Epithelial cell of proximal tubule (primary cell): ENCODE results near the gene TOX4. TPM values are rescaled to one million over a fixed set of nuclear protein-coding genes. Genes with fewer than 3 reads are reported as not detected.

Experiments used
- DNase-seq: peaks from one replicate; pipeline ENCODE4 v3.0.0-alpha.2; 2011; ENCODE audit warnings: low read depth
- H3K4me3 ChIP-seq: 2 replicates; pipeline ENCODE4 v1.5.1; 2011; ENCODE audit warnings: low read depth, mild to moderate bottlenecking, low read length
- total RNA-seq: library from RNA; depleted of rRNA; stranded (reverse); fragments of >200 nt; gene quantifications from 2 replicates; pipeline ENCODE4 v1.2.3, GENCODE V29; 2015
- TF ChIP-seq, protein P1 (sequence below): conservative IDR thresholded peaks from 2 replicates; pipeline ENCODE4 v1.5.1; 2012; ENCODE audit warnings: low read depth, mild to moderate bottlenecking, low read length

TOX4 gene
- total RNA-seq, 1 donor from 2014 or later, result 28.8 TPM

GRCh38 chr14:21534576-21534975 is 57.6 kb downstream of the TOX4 start:
- DNase-seq, result no peak
- TF ChIP-seq, protein P1, sequence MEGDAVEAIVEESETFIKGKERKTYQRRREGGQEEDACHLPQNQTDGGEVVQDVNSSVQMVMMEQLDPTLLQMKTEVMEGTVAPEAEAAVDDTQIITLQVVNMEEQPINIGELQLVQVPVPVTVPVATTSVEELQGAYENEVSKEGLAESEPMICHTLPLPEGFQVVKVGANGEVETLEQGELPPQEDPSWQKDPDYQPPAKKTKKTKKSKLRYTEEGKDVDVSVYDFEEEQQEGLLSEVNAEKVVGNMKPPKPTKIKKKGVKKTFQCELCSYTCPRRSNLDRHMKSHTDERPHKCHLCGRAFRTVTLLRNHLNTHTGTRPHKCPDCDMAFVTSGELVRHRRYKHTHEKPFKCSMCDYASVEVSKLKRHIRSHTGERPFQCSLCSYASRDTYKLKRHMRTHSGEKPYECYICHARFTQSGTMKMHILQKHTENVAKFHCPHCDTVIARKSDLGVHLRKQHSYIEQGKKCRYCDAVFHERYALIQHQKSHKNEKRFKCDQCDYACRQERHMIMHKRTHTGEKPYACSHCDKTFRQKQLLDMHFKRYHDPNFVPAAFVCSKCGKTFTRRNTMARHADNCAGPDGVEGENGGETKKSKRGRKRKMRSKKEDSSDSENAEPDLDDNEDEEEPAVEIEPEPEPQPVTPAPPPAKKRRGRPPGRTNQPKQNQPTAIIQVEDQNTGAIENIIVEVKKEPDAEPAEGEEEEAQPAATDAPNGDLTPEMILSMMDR, result no peak
- H3K4me3 ChIP-seq, result no peak overlapping the region

DNA sequence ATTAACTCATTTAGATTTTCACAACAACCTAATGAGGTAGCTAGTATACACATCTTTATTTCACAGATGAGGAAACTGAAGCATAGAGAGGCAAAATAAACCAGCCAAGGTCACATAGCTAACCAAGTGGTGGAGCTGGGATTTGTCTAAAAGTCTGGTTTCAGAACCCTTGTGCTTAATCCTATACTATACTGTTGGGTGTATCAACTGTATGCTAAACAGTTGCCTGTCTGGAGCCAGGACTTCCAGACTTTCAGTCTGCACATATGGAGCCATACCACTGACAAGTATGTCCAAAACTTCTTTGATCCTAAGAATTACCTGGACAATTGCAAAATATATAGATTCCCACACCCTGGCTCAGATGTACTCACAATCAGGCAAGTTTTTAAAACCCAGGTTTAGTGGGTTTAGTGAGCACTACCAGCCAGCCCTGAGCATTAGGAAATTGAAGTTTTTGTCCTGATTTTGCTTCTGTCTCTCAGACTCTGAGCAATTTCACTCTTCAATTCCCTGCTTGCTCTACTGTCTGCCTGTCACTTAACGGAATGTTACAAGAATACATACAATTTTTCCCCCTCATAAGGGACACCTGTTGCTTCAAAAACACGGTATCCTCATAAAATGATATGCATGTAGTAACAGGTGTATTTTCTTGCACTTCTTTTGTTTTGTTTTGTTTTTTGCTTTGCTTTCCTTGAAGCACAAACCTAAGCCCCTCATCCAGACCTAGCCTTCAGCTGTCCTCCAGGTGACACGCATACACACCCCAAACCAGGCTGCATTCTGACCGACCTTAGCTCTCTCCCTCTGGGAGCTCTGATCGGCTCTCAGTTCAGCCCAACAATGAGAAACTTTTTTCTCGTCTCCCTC is 58.8 kb downstream of the TOX4 start:
- no peak overlapping the region for H3K4me3 ChIP-seq
- TF ChIP-seq, protein P1, result no peak
- DNase-seq, result no peak

GRCh38 chr14:21536418-21537089 is 59.6 kb downstream of the TOX4 start:
- peak overlapping the region; percentile 30 for H3K4me3 ChIP-seq
- TF ChIP-seq, protein P1, result no peak
- no peak for DNase-seq

DNA sequence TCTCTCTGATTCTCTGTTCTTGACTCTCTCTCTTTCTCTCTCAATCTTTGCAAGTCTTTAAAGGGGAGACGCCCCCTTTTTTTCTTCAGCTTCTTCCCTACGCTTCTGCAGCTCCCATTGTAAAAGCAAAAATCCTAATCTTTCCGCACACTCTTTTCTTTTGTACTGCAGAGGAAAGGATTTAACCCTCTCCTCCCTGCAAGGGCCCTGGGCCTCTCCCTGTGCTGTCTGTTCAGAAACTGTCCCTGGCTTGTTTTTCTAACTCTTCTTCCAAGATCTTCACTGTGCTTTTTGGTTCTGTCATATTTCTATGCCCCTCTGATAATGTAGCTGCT is 60.1 kb downstream of the TOX4 start:
- DNase-seq, result no peak
- TF ChIP-seq, protein P1, result no peak
- no peak overlapping the region for H3K4me3 ChIP-seq

DNA sequence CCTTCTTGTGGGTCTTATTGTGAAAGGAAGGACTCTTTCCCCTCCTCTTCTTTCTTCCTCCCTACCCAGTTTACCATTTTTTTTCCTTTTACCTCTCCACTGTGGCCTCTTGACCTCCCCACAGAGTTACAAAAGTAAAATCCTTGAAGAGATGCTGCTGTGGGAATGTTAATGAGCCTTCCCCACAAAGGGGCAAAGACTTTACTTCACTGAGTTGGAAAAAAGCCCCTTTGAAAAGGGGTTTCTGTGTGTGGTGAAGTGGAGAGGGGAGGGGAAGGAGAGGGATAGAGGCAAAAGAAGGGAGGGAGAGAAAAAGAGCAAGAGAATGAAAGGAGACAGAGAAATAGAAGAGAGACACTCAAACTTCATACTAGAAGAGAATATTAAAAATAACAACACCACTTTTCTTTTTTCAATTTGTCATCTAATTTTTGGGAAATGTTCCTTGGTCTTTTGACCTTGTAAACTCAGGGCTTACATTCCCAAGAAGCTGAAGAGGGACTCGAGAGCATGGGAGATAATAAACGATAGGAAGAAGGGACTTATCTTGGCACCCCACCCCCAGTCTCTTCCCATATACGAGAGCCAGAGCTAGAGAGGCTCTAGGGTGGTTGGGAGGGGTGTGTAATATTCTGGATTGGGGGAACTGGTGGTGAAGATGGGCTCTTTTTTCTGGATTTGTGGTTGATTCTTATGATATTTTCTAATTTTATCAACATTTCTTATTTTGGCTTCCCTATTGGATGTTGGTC is 62.4 kb downstream of the TOX4 start:
- DNase-seq, result no peak
- no peak overlapping the region for H3K4me3 ChIP-seq
- TF ChIP-seq, protein P1, result no peak

DNA sequence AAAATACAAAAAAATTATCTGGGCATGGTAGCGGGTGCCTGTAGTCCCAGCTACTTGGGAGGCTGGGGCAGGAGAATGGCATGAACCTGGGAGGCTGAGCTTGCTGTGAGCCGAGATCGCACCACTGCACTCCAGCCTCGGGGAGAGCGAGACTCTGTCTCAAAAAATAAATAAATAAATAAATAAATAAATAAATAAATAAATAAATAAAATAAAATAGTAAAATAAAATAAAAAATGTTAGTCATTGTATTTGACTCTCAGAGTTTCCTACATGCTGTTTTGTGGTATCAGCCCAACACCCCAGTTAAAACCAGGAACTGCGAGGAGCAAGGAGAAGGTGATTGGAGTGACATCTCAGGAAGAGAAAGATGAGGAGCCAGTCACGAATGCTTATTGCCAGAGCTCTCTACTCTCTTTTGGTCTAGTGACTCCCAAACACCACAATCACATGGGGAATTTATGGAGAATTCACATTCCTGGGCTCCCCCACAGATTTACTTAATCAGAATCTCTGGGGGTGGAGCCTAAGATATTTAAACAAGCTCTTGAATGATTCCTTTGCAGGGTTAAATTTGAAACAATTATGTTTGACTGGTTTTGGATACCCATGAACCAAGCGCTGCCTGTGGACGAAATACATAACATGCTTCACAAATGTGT is 64.5 kb downstream of the TOX4 start:
- DNase-seq, result no peak
- TF ChIP-seq, protein P1, result no peak
- H3K4me3 ChIP-seq, result no peak overlapping the region
